H1 (cell line): ENCODE results near the gene PRKCZ. TPM values are rescaled to one million over a fixed set of nuclear protein-coding genes. Genes with fewer than 3 reads are reported as not detected.

ENCODE experiments used
- JUN ChIP-seq: IDR thresholded peaks from 2 replicates; pipeline ENCODE4 v1.6.1; 2011; ENCODE audit warnings: low read depth, mild to moderate bottlenecking, improper control_type of control experiment, low read length
- polyA plus RNA-seq, 7 experiments: library from polyadenylated mRNA; depleted of rRNA in 3 of 7; stranded (reverse) in 5 of 7; unstranded in 2 of 7; fragments of >200 nt in 5 of 7; fragments of 200-250 nt in 2 of 7; gene quantifications; 1 replicate in 5 of 7; 2 replicates in 1 of 7; 4 replicates in 1 of 7; pipeline versions ENCODE4 v1.2.1 to v1.2.3, GENCODE V29; 2011 to 2013; ENCODE audit warnings: missing spikeins in 2 of 7, mixed read lengths in 2 of 7
- total RNA-seq: library from RNA; stranded (reverse); fragmentation: NEBNext Ultra II Directional; extraction: Animal tissue kit (Norgen Biotek cat#: 25700); gene quantifications from 2 replicates; pipeline ENCODE4 v1.2.1, GENCODE V29; 2021
- TF ChIP-seq, protein P1 (sequence below): fragments of 300-600 bp; sonication (generic); IDR thresholded peaks from 2 replicates; pipeline ENCODE4 v1.7.1; 2012; ENCODE audit warnings: low read length, moderate library complexity, mild to moderate bottlenecking, inconsistent platforms; ENCODE audit not compliant: insufficient replicate concordance

PRKCZ gene
- total and polyA plus RNA-seq, 2 of the 8 experiments (the other 6 are each of a cell fraction or from before 2014, with no cell fraction given) = 37.4 to 45.1 TPM

- TF ChIP-seq, protein P1, sequence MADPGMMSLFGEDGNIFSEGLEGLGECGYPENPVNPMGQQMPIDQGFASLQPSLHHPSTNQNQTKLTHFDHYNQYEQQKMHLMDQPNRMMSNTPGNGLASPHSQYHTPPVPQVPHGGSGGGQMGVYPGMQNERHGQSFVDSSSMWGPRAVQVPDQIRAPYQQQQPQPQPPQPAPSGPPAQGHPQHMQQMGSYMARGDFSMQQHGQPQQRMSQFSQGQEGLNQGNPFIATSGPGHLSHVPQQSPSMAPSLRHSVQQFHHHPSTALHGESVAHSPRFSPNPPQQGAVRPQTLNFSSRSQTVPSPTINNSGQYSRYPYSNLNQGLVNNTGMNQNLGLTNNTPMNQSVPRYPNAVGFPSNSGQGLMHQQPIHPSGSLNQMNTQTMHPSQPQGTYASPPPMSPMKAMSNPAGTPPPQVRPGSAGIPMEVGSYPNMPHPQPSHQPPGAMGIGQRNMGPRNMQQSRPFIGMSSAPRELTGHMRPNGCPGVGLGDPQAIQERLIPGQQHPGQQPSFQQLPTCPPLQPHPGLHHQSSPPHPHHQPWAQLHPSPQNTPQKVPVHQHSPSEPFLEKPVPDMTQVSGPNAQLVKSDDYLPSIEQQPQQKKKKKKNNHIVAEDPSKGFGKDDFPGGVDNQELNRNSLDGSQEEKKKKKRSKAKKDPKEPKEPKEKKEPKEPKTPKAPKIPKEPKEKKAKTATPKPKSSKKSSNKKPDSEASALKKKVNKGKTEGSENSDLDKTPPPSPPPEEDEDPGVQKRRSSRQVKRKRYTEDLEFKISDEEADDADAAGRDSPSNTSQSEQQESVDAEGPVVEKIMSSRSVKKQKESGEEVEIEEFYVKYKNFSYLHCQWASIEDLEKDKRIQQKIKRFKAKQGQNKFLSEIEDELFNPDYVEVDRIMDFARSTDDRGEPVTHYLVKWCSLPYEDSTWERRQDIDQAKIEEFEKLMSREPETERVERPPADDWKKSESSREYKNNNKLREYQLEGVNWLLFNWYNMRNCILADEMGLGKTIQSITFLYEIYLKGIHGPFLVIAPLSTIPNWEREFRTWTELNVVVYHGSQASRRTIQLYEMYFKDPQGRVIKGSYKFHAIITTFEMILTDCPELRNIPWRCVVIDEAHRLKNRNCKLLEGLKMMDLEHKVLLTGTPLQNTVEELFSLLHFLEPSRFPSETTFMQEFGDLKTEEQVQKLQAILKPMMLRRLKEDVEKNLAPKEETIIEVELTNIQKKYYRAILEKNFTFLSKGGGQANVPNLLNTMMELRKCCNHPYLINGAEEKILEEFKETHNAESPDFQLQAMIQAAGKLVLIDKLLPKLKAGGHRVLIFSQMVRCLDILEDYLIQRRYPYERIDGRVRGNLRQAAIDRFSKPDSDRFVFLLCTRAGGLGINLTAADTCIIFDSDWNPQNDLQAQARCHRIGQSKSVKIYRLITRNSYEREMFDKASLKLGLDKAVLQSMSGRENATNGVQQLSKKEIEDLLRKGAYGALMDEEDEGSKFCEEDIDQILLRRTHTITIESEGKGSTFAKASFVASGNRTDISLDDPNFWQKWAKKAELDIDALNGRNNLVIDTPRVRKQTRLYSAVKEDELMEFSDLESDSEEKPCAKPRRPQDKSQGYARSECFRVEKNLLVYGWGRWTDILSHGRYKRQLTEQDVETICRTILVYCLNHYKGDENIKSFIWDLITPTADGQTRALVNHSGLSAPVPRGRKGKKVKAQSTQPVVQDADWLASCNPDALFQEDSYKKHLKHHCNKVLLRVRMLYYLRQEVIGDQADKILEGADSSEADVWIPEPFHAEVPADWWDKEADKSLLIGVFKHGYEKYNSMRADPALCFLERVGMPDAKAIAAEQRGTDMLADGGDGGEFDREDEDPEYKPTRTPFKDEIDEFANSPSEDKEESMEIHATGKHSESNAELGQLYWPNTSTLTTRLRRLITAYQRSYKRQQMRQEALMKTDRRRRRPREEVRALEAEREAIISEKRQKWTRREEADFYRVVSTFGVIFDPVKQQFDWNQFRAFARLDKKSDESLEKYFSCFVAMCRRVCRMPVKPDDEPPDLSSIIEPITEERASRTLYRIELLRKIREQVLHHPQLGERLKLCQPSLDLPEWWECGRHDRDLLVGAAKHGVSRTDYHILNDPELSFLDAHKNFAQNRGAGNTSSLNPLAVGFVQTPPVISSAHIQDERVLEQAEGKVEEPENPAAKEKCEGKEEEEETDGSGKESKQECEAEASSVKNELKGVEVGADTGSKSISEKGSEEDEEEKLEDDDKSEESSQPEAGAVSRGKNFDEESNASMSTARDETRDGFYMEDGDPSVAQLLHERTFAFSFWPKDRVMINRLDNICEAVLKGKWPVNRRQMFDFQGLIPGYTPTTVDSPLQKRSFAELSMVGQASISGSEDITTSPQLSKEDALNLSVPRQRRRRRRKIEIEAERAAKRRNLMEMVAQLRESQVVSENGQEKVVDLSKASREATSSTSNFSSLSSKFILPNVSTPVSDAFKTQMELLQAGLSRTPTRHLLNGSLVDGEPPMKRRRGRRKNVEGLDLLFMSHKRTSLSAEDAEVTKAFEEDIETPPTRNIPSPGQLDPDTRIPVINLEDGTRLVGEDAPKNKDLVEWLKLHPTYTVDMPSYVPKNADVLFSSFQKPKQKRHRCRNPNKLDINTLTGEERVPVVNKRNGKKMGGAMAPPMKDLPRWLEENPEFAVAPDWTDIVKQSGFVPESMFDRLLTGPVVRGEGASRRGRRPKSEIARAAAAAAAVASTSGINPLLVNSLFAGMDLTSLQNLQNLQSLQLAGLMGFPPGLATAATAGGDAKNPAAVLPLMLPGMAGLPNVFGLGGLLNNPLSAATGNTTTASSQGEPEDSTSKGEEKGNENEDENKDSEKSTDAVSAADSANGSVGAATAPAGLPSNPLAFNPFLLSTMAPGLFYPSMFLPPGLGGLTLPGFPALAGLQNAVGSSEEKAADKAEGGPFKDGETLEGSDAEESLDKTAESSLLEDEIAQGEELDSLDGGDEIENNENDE = no peak
- TF ChIP-seq JUN = no peak
Measured at GRCh38 chr1:2032737-2033136, 17.5 kb upstream of the PRKCZ start (continued).
